ENCODE measurements around the gene SLC35F3. TPM values are rescaled to one million over a fixed set of nuclear protein-coding genes. Genes with fewer than 3 reads are reported as not detected.

The SLC35F3 gene
- total RNA-seq (1 to 10 TPM in 2 of 5 donors, under 1 TPM in 2, not detected in 1; 0.19 to 4.6 (median 1.3) TPM), total RNA-seq (0 to 8.9 (median 1.6) reads per million in 29 experiments)
- total RNA-seq (2013), result 0.63 TPM

DNA sequence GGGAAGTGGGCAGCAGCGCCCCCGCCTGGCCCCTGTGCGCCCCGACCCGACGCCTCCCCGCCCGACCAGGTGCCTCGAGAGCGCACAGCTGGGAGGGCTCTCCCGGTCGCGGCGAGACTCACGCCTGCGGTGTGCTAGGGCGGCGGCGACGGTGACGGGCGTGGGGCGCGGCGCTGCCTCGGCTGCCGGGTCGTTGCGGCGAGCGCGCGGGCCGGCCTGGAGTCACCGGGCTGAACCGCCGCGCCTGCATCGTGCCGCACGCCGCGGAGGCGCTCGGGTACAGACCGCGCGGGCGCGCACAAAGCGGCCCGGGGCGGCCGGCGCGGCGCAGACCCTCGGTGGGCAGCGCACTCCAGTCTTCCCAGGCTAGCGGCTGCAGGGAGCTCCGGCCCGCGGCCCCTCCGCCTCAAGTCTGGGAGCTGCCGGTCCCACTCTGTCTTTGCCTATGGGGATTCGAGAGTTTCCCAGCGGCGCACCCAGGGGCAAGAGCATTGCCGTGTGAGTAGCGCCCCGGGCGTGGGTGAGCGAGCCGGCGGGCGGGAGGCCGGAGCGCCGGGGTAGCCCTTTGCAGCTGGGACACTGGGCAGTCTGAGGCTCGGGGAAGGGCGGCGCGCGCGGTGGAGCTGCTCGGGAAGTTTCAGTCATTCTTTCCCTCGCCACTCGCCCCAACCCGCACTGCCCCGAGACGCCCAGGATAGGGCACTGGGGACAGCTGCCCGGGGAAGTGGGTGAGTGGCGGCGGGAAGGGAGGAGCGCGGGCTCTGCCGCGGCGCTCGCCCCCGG, at the start of gene SLC35F3:
Gene SLC35F3 (plus strand): TSS at position 44 of the 783 bp plus-strand sequence.
- peaks cover 53 to 54% of the 10 kb centered on the region in 2 donors for H3K27me3 Mint-ChIP-seq
- ChIA-PET POLR2A (no interaction called here), CTCF (no interaction called here)
- no peak within 1 kb of the TSS for H3K27ac Mint-ChIP-seq
- Histone ChIP-seq H3K36me3 (ENCODE audit: control insufficient read depth in 2 of 2, extremely low read depth in 1 of 2, insufficient read depth in 1 of 2, low read length in 1 of 2) (no peaks in the 10 kb centered on the region), H3K4me3 (ENCODE audit: control insufficient read depth in 1 of 2, extremely low read depth in 1 of 2, low read length in 1 of 2) (no peak within 1 kb of the TSS), H3K9me3 (no peaks in the 10 kb centered on the region), H3K27me3 (replicated peaks in 1 of 2; ENCODE audit: control insufficient read depth in 2 of 2, extremely low read depth in 1 of 2, insufficient read depth in 2 of 2, low read length in 1 of 2) (peaks cover 12 to 17% of the 10 kb centered on the region in 2 experiments), H3K4me1 (ENCODE audit: control insufficient read depth in 1 of 2, extremely low read depth in 1 of 2, insufficient read depth in 2 of 2, low read length in 2 of 2) (no peaks in the 10 kb centered on the region), H3K27ac (ENCODE audit: low read length) (no peak within 1 kb of the TSS)
- H3K4me3 Mint-ChIP-seq, result no peak within 1 kb of the TSS
- 4% methylated on average over 85 of the region's 101 CpGs for WGBS (ENCODE audit: insufficient coverage)
- H3K4me1 Mint-ChIP-seq, result peaks cover 6 to 8% (median 8%) of the 10 kb centered on the region in 3 donors
- ATAC-seq (replicated peaks in 1 of 4) (no peak), DNase-seq (no peak)
- H3K9me3 Mint-ChIP-seq, result no peaks in the 10 kb centered on the region
- no peaks in the 10 kb centered on the region for H3K36me3 Mint-ChIP-seq

DNA sequence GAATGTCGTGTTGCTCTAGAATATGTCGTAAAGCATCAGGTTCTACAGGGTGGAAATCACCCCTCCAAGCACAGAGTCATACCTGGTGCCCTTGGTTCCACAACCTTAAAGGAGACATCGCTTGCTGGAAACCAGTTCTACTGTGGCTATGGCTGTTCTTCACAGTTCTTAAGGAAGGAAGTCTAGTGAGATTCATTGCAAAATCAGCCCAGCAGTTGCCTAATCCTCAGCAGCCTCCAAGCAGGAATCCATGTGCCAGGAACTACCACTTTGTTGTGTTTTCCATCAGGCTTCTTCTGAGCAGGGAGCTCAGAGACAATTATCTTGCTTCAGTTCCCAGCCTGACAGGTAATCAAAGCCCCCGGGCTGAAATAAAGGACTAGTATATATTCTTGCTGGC, 45.0 kb upstream of the SLC35F3 start:
- H3K4me3 ChIP-seq (ENCODE audit: control insufficient read depth in 1 of 2, extremely low read depth in 1 of 2, low read length in 1 of 2), result no peak overlapping the region
- Mint-ChIP-seq H3K27me3 (peaks cover 6 to 12% of the 10 kb centered on the region in 2 donors), H3K4me1 (no peaks in the 10 kb centered on the region), H3K36me3 (no peaks in the 10 kb centered on the region), H3K4me3 (no peak overlapping the region), H3K27ac (no peak overlapping the region), H3K9me3 (peaks cover 0 to 5% (median 4%) of the 10 kb centered on the region in 3 donors)
- no peaks in the 10 kb centered on the region for H3K9me3 ChIP-seq
- H3K27me3 ChIP-seq (replicated peaks in 1 of 2; ENCODE audit: control insufficient read depth in 2 of 2, extremely low read depth in 1 of 2, insufficient read depth in 2 of 2, low read length in 1 of 2), result peaks cover 0 to 2% of the 10 kb centered on the region in 2 experiments
- CTCF ChIA-PET, result no interaction called here
- 50% methylated on average over 1 of the region's 4 CpGs for WGBS (ENCODE audit: insufficient coverage)
- H3K36me3 ChIP-seq (ENCODE audit: control insufficient read depth in 2 of 2, extremely low read depth in 1 of 2, insufficient read depth in 1 of 2, low read length in 1 of 2), result no peaks in the 10 kb centered on the region
- H3K4me1 ChIP-seq (ENCODE audit: control insufficient read depth in 1 of 2, extremely low read depth in 1 of 2, insufficient read depth in 2 of 2, low read length in 2 of 2), result no peaks in the 10 kb centered on the region
- ATAC-seq (replicated peaks in 1 of 4) (no peak), DNase-seq (no peak)
- no peak overlapping the region for H3K27ac ChIP-seq (ENCODE audit: low read length)
- POLR2A ChIA-PET, result no interaction called here

DNA sequence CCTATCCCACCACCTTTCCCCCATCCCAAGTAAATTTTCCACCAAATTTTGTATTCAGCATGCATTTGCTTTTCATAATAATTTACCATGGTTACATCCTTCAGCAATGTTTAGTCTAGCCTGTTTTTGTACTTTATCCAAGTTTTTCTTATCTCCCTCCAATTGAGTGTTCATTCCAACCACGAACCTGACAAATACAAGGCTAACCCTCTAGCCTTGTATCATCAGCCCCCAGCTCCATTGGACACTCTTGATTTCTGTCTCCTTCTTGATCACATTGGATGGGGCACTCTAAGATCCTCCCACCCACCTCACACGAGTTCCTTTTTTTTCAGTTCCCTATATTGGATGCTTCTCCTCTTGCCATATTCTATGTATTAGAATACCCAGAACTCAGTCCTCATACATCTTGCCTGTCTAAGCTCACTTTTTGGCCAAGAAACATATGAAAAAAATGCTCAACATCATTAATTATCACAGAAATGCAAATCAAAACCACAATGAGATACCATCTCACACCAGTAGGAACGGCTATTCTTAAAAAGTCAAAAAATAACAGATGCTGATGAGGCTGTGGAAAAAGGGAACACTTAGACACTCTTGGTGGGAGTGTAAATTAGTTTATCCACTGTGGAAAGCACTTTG, 40.5 kb upstream of the SLC35F3 start:
- DNase-seq, result no peak
- Mint-ChIP-seq H3K27me3 (peaks cover 3 to 8% of the 10 kb centered on the region in 2 donors), H3K4me1 (no peaks in the 10 kb centered on the region), H3K4me3 (no peak overlapping the region), H3K9me3 (peaks cover 14 to 23% (median 20%) of the 10 kb centered on the region in 3 donors), H3K36me3 (no peaks in the 10 kb centered on the region), H3K27ac (no peak overlapping the region)
- Histone ChIP-seq H3K9me3 (no peaks in the 10 kb centered on the region), H3K27ac (ENCODE audit: low read length) (no peak overlapping the region), H3K36me3 (ENCODE audit: control insufficient read depth in 2 of 2, extremely low read depth in 1 of 2, insufficient read depth in 1 of 2, low read length in 1 of 2) (no peaks in the 10 kb centered on the region), H3K4me1 (ENCODE audit: control insufficient read depth in 1 of 2, extremely low read depth in 1 of 2, insufficient read depth in 2 of 2, low read length in 2 of 2) (no peaks in the 10 kb centered on the region), H3K4me3 (ENCODE audit: control insufficient read depth in 1 of 2, extremely low read depth in 1 of 2, low read length in 1 of 2) (no peak overlapping the region), H3K27me3 (replicated peaks in 1 of 2; ENCODE audit: control insufficient read depth in 2 of 2, extremely low read depth in 1 of 2, insufficient read depth in 2 of 2, low read length in 1 of 2) (peaks cover 0 to 2% of the 10 kb centered on the region in 2 experiments)
- ATAC-seq (replicated peaks in 1 of 4), result no peak
- 23% methylated on average over 2 of the region's 3 CpGs for WGBS (ENCODE audit: insufficient coverage)
- ChIA-PET POLR2A (no interaction called here), CTCF (interaction anchor here in 1 of 2 donors (0.6 kb wide), 1 partner anchor 99 kb away, joined by 4 read pairs; no protein-coding TSS in a partner anchor)

- DNase-seq, result no peak
- H3K4me1 ChIP-seq (ENCODE audit: control insufficient read depth in 1 of 2, extremely low read depth in 1 of 2, insufficient read depth in 2 of 2, low read length in 2 of 2), result no peaks in the 10 kb centered on the region
- Mint-ChIP-seq H3K27me3 (peaks cover 3 to 8% of the 10 kb centered on the region in 2 donors), H3K27ac (no peak overlapping the region), H3K9me3 (peaks cover 14 to 23% (median 21%) of the 10 kb centered on the region in 3 donors), H3K4me1 (no peaks in the 10 kb centered on the region), H3K36me3 (no peaks in the 10 kb centered on the region), H3K4me3 (no peak overlapping the region)
- no peaks in the 10 kb centered on the region for H3K36me3 ChIP-seq (ENCODE audit: control insufficient read depth in 2 of 2, extremely low read depth in 1 of 2, insufficient read depth in 1 of 2, low read length in 1 of 2)
- no peak for ATAC-seq (replicated peaks in 1 of 4)
- ChIA-PET POLR2A (no interaction called here), CTCF (no interaction called here)
- WGBS (ENCODE audit: insufficient coverage), result no CpG with 5 or more reads among the region's 2 CpGs
- no peak overlapping the region for H3K4me3 ChIP-seq (ENCODE audit: control insufficient read depth in 1 of 2, extremely low read depth in 1 of 2, low read length in 1 of 2)
- H3K27ac ChIP-seq (ENCODE audit: low read length), result no peak overlapping the region
- no peaks in the 10 kb centered on the region for H3K9me3 ChIP-seq
- peaks cover 0 to 2% of the 10 kb centered on the region in 2 experiments for H3K27me3 ChIP-seq (replicated peaks in 1 of 2; ENCODE audit: control insufficient read depth in 2 of 2, extremely low read depth in 1 of 2, insufficient read depth in 2 of 2, low read length in 1 of 2)
Observed at GRCh38 chr1:233864578-233864977, 39.9 kb upstream of the SLC35F3 start.

GRCh38 chr1:233865216-233865615, 39.3 kb upstream of the SLC35F3 start:
- Histone ChIP-seq H3K9me3 (no peaks in the 10 kb centered on the region), H3K4me3 (ENCODE audit: control insufficient read depth in 1 of 2, extremely low read depth in 1 of 2, low read length in 1 of 2) (no peak overlapping the region), H3K36me3 (ENCODE audit: control insufficient read depth in 2 of 2, extremely low read depth in 1 of 2, insufficient read depth in 1 of 2, low read length in 1 of 2) (no peaks in the 10 kb centered on the region), H3K4me1 (ENCODE audit: control insufficient read depth in 1 of 2, extremely low read depth in 1 of 2, insufficient read depth in 2 of 2, low read length in 2 of 2) (no peaks in the 10 kb centered on the region), H3K27ac (ENCODE audit: low read length) (no peak overlapping the region), H3K27me3 (replicated peaks in 1 of 2; ENCODE audit: control insufficient read depth in 2 of 2, extremely low read depth in 1 of 2, insufficient read depth in 2 of 2, low read length in 1 of 2) (peaks cover 0 to 2% of the 10 kb centered on the region in 2 experiments)
- no peak overlapping the region for H3K4me3 Mint-ChIP-seq
- H3K27ac Mint-ChIP-seq, result no peak overlapping the region
- POLR2A ChIA-PET, result no interaction called here
- peaks cover 3 to 13% of the 10 kb centered on the region in 2 donors for H3K27me3 Mint-ChIP-seq
- DNase-seq (no peak), ATAC-seq (replicated peaks in 1 of 4) (no peak)
- peaks cover 14 to 26% (median 23%) of the 10 kb centered on the region in 3 donors for H3K9me3 Mint-ChIP-seq
- CTCF ChIA-PET, result no interaction called here
- no peaks in the 10 kb centered on the region for H3K36me3 Mint-ChIP-seq
- 100% methylated on average over 1 of the region's 2 CpGs for WGBS (ENCODE audit: insufficient coverage)
- no peaks in the 10 kb centered on the region for H3K4me1 Mint-ChIP-seq

DNA sequence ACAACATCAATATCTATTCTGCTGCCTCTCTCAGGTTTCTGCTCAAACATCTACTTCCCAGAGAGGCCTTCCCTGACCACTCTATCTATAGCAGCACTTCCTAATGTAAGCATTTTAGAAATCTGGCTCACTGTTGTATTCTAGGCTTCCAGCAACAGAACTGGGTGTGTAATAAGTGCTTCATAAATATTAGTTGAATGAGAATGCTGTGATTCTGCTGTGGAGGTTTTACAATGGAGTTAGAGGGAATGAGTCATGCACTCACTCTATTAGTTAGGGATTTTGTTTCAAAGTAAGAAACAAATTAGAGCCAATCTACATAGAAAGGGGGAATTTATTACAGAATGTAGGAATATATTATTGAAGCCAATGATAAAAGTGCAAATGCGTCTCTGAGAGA, 38.6 kb upstream of the SLC35F3 start:
- H3K36me3 ChIP-seq (ENCODE audit: control insufficient read depth in 2 of 2, extremely low read depth in 1 of 2, insufficient read depth in 1 of 2, low read length in 1 of 2), result no peaks in the 10 kb centered on the region
- Mint-ChIP-seq H3K4me1 (no peaks in the 10 kb centered on the region), H3K27me3 (peaks cover 3 to 13% of the 10 kb centered on the region in 2 donors), H3K27ac (no peak overlapping the region), H3K36me3 (no peaks in the 10 kb centered on the region), H3K4me3 (no peak overlapping the region), H3K9me3 (peaks cover 14 to 26% (median 23%) of the 10 kb centered on the region in 3 donors)
- H3K27ac ChIP-seq (ENCODE audit: low read length), result no peak overlapping the region
- WGBS (ENCODE audit: insufficient coverage), result no CpG with 5 or more reads among the region's 1 CpG
- POLR2A ChIA-PET, result no interaction called here
- H3K27me3 ChIP-seq (replicated peaks in 1 of 2; ENCODE audit: control insufficient read depth in 2 of 2, extremely low read depth in 1 of 2, insufficient read depth in 2 of 2, low read length in 1 of 2), result peaks cover 0 to 2% of the 10 kb centered on the region in 2 experiments
- no peaks in the 10 kb centered on the region for H3K4me1 ChIP-seq (ENCODE audit: control insufficient read depth in 1 of 2, extremely low read depth in 1 of 2, insufficient read depth in 2 of 2, low read length in 2 of 2)
- CTCF ChIA-PET, result no interaction called here
- H3K4me3 ChIP-seq (ENCODE audit: control insufficient read depth in 1 of 2, extremely low read depth in 1 of 2, low read length in 1 of 2), result no peak overlapping the region
- DNase-seq (no peak), ATAC-seq (replicated peaks in 1 of 4) (no peak)
- no peaks in the 10 kb centered on the region for H3K9me3 ChIP-seq
